Duodenal mucosa (tissue), 2 donors: ENCODE measurements around the gene CUX1.
"Not testable (repeated sequence)": the region's sequence is repeated elsewhere in the genome, so short reads cannot be mapped to it uniquely, and the experiment has no call there.

ENCODE experiments used
- H3K27ac ChIP-seq: one replicate; pipeline ENCODE4 v1.7.0; 2013; ENCODE audit warnings: low read depth, low read length
- H3K27me3 ChIP-seq, 2 donors: one replicate each; pipeline ENCODE4 v1.7.0; 2013; ENCODE audit warnings: low read length in 2 of 2, control low read depth in 1 of 2; ENCODE audit not compliant: insufficient read depth in 2 of 2, control insufficient read depth in 1 of 2
- H3K36me3 ChIP-seq, 2 donors: one replicate each; pipeline ENCODE4 v1.7.0; 2013; ENCODE audit warnings: low read length in 2 of 2, control low read depth in 1 of 2; ENCODE audit not compliant: insufficient read depth in 2 of 2, control insufficient read depth in 1 of 2
- H3K4me1 ChIP-seq, 2 donors: one replicate each; pipeline ENCODE4 v1.7.0; 2013; ENCODE audit warnings: low read length in 2 of 2, control low read depth in 1 of 2; ENCODE audit not compliant: insufficient read depth in 2 of 2, control insufficient read depth in 1 of 2
- H3K4me3 ChIP-seq, 2 donors: one replicate each; pipeline ENCODE4 v1.7.0; 2013; ENCODE audit warnings: low read length in 2 of 2, low read depth in 1 of 2
- H3K9ac ChIP-seq, 2 donors: one replicate each; pipeline ENCODE4 v1.7.0; 2013; ENCODE audit warnings: low read length in 2 of 2, low read depth in 1 of 2
- H3K9me3 ChIP-seq, 2 donors: one replicate each; pipeline ENCODE4 v1.7.0; 2013; ENCODE audit warnings: low read length in 2 of 2, control low read depth in 1 of 2; ENCODE audit not compliant: control insufficient read depth in 1 of 2

CUX1 gene

GRCh38 chr7:101916041-101916800, 98.8 kb downstream of the CUX1 start:
- no peaks in the 10 kb centered on the region for H3K9me3 ChIP-seq
- peaks cover 9 to 27% of the 10 kb centered on the region in 2 donors for H3K36me3 ChIP-seq
- no peaks in the 10 kb centered on the region for H3K27me3 ChIP-seq
- no peaks in the 10 kb centered on the region for H3K4me1 ChIP-seq
- H3K27ac ChIP-seq: no peak overlapping the region
- no peak overlapping the region for H3K4me3 ChIP-seq
- H3K9ac ChIP-seq: no peak overlapping the region

GRCh38 chr7:101916876-101917275, 99.5 kb downstream of the CUX1 start:
- Histone ChIP-seq H3K4me3 (no peak overlapping the region), H3K36me3 (peaks cover 9 to 27% of the 10 kb centered on the region in 2 donors), H3K9me3 (no peaks in the 10 kb centered on the region), H3K27me3 (no peaks in the 10 kb centered on the region), H3K4me1 (no peaks in the 10 kb centered on the region), H3K27ac (no peak overlapping the region), H3K9ac (no peak overlapping the region)

- peaks cover 9 to 27% of the 10 kb centered on the region in 2 donors for H3K36me3 ChIP-seq
These were observed 100.1 kb downstream of the CUX1 start for GRCh38 chr7:101917566-101917965.

GRCh38 chr7:101918426-101918825, 101.0 kb downstream of the CUX1 start:
- Histone ChIP-seq H3K27me3 (no peaks in the 10 kb centered on the region), H3K4me1 (no peaks in the 10 kb centered on the region), H3K27ac (no peak overlapping the region), H3K9ac (no peak overlapping the region), H3K36me3 (peaks cover 9 to 27% of the 10 kb centered on the region in 2 donors), H3K4me3 (no peak overlapping the region), H3K9me3 (no peaks in the 10 kb centered on the region)

More at GRCh38 chr7:101917566-101917965, 100.1 kb downstream of the CUX1 start:
- Histone ChIP-seq H3K27ac (no peak overlapping the region), H3K9me3 (no peaks in the 10 kb centered on the region), H3K4me1 (no peaks in the 10 kb centered on the region), H3K27me3 (no peaks in the 10 kb centered on the region), H3K4me3 (no peak overlapping the region), H3K9ac (no peak overlapping the region)

GRCh38 chr7:101919363-101920115, 102.1 kb downstream of the CUX1 start:
- H3K27me3 ChIP-seq: no peaks in the 10 kb centered on the region
- no peaks in the 10 kb centered on the region for H3K9me3 ChIP-seq
- no peaks in the 10 kb centered on the region for H3K4me1 ChIP-seq
- no peak overlapping the region for H3K9ac ChIP-seq
- H3K36me3 ChIP-seq: peaks cover 9 to 27% of the 10 kb centered on the region in 2 donors
- no peak overlapping the region for H3K4me3 ChIP-seq
- no peak overlapping the region for H3K27ac ChIP-seq

- no peaks in the 10 kb centered on the region for H3K9me3 ChIP-seq
- H3K36me3 ChIP-seq: peaks cover 7 to 26% of the 10 kb centered on the region in 2 donors
- no peaks in the 10 kb centered on the region for H3K4me1 ChIP-seq
- no peaks in the 10 kb centered on the region for H3K27me3 ChIP-seq
- no peak overlapping the region for H3K4me3 ChIP-seq
- no peak overlapping the region for H3K9ac ChIP-seq
- no peak overlapping the region for H3K27ac ChIP-seq
These were observed 103.6 kb downstream of the CUX1 start for GRCh38 chr7:101921061-101921460.

- H3K4me3 ChIP-seq, H3K27ac ChIP-seq, H3K4me1 ChIP-seq, H3K9me3 ChIP-seq, H3K27me3 ChIP-seq, H3K9ac ChIP-seq: not testable (repeated sequence)
- peaks cover 0 to 18% of the 10 kb centered on the region in 2 donors for H3K36me3 ChIP-seq
These were observed 104.4 kb downstream of the CUX1 start for GRCh38 chr7:101921546-101922489.

- no peaks in the 10 kb centered on the region for H3K27me3 ChIP-seq
- no peak overlapping the region for H3K9ac ChIP-seq
- no peak overlapping the region for H3K4me3 ChIP-seq
- no peaks in the 10 kb centered on the region for H3K9me3 ChIP-seq
- H3K27ac ChIP-seq: no peak overlapping the region
- no peaks in the 10 kb centered on the region for H3K4me1 ChIP-seq
- H3K36me3 ChIP-seq: peaks cover 0 to 13% of the 10 kb centered on the region in 2 donors
These were observed 105.5 kb downstream of the CUX1 start for GRCh38 chr7:101922631-101923601.

- no peak overlapping the region for H3K27ac ChIP-seq
- peaks cover 0 to 6% of the 10 kb centered on the region in 2 donors for H3K36me3 ChIP-seq
- no peaks in the 10 kb centered on the region for H3K27me3 ChIP-seq
- H3K9me3 ChIP-seq: no peaks in the 10 kb centered on the region
- no peak overlapping the region for H3K4me3 ChIP-seq
- no peak overlapping the region for H3K9ac ChIP-seq
- no peaks in the 10 kb centered on the region for H3K4me1 ChIP-seq
These were observed 106.2 kb downstream of the CUX1 start for GRCh38 chr7:101923602-101923985.
